Cortex of kidney (tissue), 1 donor: ENCODE results near the gene ATP6AP2.
A peak's percentile ranks its signal among the peaks of the same experiment; 100 is the strongest.
"Not testable (repeated sequence)": the region's sequence is repeated elsewhere in the genome, so short reads cannot be mapped to it uniquely, and the experiment has no call there.

Source experiments
- DNase-seq: peaks from one replicate; lab custom pipeline; 2025; lab: John Stamatoyannopoulos, UW

Gene ATP6AP2, protein sequence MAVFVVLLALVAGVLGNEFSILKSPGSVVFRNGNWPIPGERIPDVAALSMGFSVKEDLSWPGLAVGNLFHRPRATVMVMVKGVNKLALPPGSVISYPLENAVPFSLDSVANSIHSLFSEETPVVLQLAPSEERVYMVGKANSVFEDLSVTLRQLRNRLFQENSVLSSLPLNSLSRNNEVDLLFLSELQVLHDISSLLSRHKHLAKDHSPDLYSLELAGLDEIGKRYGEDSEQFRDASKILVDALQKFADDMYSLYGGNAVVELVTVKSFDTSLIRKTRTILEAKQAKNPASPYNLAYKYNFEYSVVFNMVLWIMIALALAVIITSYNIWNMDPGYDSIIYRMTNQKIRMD

DNA sequence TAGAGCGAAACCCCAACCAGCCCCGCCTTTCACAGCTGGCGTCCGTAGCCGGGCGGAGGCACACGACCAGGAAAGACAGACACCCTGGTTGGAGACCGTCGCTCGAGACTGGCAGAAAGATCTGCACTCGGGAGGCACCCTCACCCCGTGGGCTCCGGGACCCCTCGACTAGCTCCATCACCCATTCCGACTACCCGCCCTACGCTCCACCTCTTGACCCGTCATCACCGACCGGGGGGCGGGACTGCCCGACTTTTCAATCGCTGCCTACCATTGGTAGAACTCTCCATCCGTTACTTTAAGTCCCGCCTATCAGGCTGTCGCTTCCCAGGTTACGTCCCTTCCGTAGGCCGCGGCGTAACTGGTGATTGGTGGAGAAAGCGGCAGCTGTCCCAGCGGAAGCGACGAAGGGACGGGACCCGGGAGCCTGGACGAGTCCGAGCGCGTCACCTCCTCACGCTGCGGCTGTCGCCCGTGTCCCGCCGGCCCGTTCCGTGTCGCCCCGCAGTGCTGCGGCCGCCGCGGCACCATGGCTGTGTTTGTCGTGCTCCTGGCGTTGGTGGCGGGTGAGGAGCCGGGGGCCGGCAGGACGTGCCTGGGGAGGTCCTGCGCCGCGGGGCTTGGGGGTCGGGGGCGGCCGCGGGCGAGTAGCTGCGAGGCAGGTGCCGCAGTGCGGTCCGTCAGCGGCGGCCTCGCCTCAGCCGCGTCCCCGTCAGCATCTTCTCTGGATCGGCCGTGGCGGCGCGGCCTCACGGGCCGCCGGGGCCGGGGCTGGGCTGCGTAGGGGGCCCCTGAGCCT, at the start of gene ATP6AP2:
TSS of gene ATP6AP2 (plus strand) at position 434 of the 799 bp plus-strand sequence. CDS start at position 530, 96 bp downstream.
- peak; percentile 12 for DNase-seq

DNA sequence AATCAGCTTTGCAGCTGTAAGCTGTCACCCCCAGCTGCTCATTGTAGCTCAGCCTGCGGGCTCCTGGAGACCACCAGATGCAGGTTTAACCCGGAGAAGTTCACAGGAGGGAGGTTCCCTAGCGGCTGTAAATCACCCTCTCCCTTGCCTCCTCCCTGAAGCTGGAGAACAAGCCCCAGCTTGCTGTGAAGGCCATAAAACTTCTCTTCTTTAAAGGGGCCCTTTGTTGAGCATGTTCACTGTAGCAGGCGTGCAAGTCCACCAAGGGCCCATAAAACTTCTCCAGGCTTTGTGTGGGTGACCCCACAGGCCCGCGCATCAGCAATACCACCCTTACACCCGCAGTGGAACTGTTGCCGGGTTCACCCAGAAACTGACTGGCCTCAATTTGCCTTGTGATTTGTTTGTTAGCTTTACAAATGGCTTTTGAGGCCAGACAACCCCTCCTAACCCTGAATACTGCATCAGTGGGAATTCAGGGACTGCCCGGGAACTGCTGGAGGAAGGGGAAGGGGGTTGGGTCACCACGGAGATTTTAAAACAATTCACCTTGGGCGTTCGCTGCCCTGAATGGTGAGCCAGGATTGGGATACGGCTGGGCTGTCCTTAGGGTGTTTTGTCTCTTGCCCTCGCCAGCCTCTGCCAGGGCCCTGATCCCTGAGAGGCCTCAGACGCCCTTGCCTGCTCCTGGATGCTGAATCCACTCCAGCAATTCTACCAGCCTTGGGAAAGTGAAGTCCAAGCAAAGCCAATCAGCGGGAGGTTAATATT, 49.5 kb upstream of the ATP6AP2 start:
- no peak for DNase-seq

DNA sequence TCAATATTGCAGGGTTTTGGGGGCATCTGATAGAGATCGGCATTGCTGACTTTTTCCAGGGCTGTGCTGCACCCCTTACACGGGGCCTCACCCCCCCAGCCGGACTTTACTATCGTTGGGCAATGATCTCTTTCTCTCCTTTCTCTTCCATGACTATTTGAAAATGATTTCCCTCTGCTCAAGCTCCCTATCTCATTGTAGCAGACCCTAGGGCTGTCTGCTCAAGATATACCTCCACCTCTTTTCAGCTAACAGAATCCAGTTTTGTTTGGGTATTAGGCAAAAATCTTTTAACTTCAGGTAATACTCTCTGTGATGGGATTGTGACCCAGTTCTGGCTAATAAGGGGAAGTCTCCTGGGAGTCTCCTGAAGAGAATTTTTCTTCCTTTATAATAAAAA, 43.5 kb upstream of the ATP6AP2 start:
- no peak for DNase-seq

DNA sequence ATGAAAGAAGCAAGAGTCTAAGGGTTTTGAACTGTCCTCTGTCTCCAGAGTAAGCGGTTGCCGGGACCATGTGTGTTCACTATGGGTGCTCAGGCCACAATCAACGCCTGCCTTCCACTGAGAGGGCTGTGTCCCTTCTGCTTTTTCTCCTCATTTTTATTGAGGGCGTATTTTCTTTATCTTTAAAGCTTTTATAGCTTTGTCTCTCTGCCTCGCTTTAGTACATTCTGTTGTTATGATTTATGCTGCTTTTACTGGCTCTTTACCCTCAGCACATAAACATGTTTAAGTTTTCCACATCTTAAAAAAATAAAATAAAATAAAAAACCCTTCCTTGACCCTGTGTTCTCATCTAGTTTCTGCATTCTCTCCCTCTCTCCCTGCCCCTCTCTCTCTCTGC, 42.4 kb upstream of the ATP6AP2 start:
- no peak for DNase-seq

DNA sequence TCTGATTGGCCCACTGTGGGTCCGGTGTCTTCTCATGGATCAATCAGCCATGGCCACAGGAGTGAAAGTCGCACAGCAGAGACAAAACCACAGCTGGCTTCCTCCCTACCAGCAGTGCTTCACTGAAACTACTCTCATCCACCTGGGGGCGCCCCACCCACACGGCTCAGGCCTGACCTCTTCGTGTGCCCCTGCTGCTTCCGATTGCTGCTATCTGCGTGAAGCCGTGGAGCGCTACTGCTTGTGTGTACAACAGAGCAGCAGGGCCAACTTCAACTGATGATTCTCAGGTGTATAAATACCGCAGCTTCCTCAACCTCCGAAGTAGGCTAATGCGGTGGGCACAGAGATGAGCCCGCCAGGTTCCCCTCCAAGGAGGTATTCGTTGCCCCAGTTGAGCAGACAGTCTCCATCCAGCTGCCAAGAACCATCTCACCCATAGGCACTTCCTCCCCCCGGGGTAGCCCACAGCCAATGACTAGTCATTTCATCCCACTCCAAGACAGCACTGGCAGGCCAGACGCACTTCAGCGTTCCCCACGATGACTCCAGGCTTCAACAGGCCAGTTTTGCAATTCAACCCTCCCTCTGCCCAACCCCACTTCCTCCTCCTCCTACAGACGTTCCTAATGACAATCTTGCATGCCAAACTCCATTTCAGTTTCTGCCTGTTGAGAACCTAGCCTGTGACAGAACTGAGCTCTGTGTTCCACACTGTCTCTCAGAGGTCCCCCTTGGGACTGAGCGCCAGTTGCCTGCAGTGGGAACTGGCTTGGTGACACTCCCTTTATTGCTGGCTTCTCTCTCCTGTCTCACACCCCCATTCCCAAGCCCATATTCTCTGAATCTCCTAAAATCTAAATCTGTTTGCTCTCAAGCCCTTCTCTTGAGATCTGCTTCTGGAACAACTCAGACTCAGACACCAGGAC, 41.3 kb upstream of the ATP6AP2 start:
- no peak for DNase-seq

DNA sequence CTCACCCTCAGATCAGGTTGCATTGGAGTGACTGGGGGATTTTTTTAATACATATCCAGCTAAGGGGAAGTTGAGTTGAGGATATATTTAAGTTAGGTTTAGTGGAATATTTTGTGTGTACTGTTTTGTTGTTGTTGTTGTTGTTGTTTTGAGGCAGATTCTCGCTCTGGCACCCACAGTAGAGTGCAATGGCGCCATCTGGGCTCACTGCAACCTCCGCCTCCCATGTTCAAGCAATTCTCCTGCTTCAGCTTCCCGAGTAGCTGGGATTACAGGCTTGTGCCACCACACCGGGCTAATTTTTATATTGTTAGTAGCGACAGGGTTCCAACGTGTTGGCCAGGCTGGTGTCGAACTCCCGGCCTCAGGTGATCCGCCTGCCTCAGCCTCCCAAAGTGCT, 38.6 kb upstream of the ATP6AP2 start:
- no peak for DNase-seq

DNA sequence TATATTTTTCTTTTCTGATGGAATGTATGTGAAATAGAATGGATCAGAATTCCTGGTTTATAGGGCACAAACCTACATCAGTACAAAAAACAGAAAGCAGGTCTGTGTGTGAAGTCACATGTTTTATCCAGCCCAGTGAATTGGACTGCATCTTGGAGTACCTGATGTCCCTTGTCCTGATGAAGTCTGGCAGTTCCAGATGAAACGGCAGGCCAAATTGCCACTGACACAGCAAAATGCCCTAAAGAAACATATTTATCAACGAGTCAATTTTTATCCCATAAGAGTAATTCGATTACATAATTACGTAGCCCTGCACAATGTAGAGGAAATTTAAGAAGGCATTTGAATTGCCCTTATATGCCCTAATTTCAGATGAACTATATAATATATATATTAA, 37.8 kb upstream of the ATP6AP2 start:
- no peak for DNase-seq

DNA sequence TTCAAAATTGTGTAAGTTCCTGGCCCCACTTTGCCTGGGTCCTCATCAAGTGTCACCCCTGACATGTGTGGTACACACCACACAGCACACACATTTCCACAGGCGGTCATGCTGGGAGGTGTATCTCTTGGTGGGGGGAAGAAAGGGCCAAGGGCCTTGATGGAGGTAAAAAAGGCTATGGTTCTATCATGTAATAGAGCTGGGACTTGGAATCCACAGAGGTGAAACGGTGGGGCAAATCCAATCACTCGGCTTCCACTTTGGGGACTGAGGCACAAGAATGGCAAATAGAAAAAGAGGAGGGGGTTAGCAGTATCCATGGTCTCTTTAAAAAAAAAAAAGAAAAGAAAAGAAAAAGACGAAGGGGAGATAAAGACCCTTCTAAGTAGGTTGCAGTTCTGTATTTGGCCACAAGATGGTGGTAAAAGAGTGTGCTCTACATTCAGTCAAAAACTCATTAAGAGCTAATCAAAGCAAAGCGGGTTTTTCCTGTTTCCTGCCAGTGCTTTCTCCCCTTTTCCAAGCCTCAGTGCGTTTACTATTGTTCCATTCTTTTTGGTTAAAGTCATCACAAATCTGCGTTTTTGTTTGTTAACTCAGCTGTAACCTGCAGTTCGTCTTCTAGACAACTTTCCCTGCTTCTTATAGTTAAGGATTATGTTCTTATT, 37.0 kb upstream of the ATP6AP2 start:
- no peak for DNase-seq

DNA sequence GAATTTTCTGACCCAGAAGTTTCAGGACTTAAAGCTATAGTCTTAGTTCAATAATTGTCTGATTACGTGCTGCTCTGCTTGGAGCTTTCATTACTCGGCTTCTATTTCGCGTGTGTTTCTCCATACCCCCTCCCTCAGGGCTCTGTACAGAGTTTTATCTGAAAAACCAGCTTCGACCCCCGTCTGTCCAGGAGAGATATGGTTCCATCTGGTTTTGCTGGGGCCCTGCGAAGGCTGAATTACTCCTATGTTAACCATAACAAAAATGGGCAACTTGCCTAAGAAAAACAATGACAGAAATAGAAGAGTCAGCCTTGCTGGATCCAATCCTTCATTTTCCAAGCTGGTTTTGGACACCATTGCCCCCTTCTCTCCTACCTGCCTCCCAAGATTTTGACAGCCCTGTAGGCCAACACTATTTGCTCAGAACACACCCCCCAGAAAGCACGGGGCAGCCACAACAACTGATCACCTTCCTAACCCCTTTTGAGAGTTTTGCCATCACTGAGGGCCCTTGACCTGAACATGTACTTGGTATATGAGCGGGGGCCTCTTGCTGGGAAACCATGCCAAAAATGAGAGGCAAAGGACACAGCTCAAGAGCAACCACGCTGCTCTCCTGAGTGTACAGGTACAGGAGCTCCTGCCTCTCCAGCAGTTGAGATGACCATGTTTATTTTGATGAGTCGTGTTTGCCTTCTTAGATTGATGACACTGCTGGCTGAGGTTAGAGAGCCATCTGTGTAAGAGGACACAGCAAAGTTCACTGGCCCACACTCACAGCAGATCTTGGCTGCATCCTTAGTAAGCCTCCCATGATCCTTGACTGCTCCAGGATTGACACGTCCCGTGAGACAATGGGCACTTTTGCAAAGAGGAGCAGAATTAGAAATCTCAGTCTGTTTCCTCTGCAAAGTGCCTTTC, 36.2 kb upstream of the ATP6AP2 start:
- DNase-seq: no peak

DNA sequence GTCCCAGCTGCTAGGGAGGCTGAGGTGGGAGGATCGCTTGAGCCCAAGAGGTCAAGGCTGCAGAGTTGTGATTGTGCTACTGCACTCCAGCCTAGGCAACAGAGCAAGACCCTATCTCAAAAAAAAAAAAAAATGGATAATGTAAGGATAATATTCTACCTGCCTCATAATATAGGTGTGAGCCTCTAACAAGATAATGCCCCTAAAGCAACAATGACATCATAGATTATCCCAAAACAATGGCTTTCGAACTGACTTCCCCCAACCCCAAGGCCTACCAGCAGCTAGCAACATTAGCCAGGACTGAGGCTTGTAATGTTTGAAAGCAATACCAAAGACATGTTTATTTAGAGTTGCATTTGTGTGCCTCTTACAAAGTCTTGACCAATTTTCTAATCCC, 33.9 kb upstream of the ATP6AP2 start:
- DNase-seq: no peak

DNA sequence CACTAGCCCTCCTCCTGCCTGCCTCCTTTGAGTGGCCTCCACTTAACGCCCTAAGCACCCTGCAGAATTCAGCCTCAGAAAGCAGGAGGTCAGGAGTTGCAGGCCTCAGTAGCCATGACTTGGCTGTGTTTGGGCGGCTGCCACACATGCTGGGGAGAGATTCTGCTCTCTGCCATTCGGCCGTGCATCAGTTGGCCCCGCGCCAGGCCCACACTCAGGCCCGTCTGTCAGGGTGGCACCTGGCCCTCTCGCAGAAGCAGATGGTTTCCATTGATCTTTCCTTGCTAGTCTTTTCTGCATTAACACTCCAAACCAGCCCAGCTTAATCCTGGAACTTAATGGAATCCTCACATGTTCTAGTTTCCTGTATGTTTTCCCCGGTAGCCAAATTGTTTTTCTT, 30.7 kb upstream of the ATP6AP2 start:
- no peak for DNase-seq

DNA sequence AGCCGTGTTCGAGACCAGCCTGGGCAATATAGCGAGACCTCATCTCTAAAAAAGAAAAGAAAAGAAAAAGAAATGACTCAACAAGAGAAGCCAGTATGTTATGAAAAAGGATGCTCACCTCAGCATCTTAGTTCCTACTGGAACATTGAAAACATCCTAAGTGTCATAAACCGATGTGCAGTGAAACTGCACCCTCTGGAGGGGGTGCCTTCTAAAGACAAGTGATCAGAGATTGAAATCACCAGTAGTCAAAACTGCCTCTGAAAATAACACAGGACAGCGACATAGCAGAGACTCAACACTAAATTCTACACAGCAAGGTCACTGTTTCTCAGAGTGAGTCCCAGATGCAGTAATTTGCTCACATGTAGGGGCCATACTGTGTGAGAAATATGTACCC, 28.0 kb upstream of the ATP6AP2 start:
- no peak for DNase-seq

DNA sequence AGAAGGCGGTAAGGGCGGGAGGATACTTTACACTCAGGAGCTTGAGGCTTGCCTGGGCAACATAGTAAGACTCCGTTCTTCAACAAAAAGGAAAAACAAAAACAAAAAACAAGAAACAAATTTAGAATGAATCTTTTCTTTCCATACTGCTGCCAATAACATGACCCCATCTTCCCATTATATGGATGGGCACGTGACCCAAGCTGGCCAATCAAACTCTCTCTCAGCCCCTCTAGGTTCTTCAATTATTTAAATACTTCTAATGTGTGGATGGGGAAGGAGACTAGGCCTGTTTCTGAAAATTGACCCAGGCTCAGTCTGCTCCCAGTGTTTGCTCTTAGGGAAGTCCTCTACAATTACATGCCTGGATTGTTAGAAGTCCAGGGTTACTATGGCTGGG, 22.2 kb upstream of the ATP6AP2 start:
- no peak for DNase-seq

DNA sequence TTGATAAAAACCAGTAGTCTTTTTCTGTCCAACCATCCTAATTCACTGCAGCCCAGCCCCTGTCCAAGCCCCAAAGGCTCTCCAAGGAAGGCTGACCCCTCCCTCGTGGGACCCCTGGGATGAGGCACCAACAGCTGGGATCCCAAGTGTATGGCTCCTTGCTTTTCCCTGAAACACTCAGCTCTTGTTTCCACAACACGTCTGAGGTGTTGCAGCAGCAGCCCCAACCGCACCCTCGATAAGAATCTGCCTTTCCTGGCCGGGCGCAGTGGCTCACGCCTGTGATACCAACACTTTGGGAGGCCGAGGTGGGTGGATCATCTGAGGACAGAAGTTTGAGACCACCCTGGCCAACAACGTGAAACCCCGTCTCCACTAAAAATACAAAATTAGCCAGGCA, 17.0 kb upstream of the ATP6AP2 start:
- no peak for DNase-seq

DNA sequence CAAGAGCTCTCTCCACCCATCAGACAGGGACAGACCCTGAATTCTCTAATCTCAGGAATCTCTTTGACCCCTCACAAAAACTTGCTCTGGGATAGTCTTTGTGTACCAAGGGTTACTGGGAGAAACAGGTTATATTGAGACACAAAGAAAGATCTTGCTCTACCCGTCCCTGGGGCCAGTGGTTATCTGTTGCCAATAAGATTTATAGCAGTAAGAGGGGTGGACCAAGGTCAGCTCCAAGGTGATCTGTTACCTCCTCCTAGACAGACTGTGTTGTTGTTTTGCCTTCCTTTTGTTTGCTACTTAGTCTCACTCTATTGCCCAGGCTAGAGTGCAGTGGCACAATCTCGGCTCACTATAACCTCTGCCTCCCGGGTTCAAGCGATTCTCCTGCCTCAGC, 16.3 kb upstream of the ATP6AP2 start:
- DNase-seq: no peak

DNA sequence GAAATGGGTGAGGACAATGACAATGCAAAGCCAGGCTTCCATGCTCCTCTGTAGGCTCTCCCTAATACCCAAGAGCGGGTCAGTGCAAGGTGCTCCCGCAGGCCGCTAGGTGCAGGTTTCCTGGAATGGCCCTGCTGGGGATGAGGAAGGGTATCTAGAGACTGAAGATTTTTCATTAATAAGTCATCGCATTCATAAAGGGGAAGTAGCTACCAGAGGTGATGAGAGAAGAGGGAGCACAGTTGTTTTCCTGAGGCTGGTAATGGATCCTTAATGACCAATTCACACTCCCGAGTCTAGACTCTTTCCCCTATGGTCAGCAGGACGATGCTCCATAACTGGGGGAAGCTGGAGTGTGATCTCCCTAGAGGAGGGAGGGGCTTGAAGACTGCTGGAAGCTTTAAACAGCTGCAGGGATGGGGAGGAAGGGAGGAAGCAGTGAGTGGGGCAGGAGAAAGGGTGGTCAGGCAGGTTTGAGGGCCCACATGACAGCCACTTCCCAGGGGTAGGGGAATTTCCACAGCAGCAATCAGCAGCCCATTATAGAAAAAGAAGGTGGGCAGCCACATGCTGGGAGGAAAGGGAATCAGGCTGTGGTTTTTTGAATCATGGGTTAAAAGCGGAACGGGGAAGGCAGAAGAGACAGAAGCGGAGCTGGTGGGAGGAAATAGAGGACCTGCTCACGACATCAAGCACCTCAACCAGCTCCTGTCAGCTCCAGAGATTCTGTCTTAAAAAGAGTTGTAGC, 10.2 kb upstream of the ATP6AP2 start:
- DNase-seq: no peak

DNA sequence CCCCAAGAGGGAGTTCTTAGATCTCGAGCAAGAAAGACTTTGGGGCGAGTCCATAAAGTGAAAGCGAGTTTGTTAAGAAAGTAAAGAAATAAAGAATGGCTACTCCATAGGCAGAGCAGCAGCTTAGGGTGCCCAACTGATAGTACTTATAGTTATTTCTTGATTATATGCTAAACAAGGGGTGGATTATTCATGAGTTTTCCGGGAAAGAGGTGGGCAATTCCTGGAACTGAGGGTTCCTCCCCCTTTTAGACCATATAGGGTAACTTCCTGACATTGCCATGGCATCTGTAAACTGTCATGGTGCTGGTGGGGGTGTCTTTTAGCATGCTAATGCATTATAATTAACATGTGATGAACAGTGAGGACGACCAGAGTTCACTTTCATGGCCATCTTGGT, 9.6 kb upstream of the ATP6AP2 start:
- DNase-seq: not testable (repeated sequence)

DNA sequence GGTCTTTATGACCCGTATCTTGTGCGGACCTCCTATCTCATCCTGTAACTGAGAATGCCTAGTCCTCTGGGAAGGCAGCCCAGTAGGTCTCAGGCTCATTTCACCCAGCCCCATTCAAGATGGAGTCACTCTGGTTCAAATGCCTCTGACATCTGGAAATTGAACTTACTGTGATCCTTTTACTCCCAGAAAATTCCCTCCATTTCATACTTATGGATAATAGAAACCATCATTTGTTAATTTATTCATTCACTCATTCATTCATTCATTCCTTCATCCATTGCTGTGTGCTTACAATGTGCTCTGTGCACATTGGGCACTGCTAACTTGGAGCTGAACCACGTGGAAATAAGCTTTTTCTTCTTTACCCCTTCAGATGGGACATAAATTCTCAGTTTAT, 9.2 kb upstream of the ATP6AP2 start:
- no peak for DNase-seq

DNA sequence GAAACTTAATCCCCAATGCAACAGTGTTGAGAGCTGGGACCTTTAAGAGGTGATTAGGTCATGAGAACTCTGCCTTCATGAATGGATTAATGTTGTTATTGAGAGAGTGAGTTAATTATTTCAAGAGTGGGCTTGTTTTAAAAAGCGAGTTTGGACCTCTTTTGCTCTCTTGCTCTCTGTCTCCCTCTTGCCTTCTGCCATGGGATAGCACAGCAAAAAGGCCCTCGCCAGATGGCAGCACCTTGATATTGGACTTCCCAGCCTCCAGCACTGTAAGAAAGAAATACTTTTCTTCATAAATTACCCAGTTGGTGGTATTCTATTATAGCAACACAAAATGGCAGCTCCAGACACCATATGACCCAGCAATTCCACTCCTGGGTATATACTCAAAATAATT, 7.0 kb upstream of the ATP6AP2 start:
- DNase-seq: no peak
